GM21619 (cell line): ENCODE measurements around the gene PRDM12.

Source experiments
- ATAC-seq: cut with Tn5 transposase; IDR thresholded peaks from one replicate; pipeline ENCODE4 v1.9.1; 2021; ENCODE audit not compliant: unreplicated experiment

Gene PRDM12

DNA sequence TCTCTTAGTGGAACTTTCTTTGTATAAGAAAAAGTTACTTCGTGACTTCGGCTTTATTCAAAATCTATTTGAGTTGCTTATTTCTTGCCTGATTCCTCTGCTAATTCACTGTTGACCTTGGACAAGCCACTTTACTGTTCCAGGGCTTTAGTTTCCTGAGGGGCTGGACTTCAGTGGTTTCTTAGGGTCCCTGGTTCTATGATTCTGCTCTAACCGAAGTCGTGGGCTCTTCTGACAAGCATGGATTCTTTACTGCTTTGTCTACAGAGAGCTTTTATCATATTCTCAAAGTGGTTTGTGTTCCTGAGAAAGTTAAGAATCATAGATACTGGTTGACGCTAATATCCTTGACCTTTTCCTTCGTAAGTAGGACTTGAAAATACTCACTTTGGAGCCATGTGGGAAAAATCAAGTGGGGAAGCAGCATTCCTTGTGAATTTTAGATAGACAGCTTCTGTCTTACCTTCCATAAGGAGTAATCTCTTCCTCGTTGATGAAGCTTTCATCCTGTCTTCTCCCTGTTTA lies 50.3 kb downstream of the PRDM12 start:
- ATAC-seq, result no peak

DNA sequence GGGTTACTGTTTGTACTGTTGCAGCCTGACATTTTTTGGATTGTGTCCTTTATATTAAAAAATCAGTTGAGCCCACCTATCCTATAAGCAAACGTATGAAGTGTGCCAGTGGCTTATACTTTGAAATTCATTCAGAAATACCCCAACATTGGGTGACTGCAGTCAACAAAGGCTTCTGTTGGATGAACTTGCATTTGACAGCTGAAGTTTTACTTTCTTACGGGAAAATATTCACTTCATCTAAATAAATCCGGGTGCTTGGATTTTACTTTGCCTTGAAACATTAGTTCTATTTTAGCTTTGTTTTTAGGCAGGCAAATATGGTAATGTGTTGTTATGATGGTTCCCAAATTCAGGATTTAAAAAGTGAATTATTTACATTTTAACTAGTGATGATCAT lies 50.9 kb downstream of the PRDM12 start:
- no peak for ATAC-seq

DNA sequence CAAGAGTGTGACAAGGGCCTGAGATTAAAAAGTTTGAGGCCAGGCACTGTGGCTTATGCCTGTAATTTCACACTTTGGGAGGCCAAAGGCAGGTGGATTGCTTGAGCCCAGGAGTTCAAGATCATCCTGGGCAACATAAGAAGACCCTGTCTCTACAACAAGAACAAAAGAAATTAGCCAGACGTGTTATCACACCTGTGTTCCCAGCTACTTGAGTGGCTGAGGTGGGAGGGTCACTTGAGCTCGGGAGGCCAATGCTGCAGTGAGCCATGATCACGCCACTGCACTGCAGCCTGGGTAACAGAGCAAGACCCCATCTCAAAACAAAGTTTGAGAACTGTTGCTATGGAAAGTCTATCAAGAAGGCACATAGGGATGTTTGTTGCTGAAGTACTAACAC lies 54.2 kb downstream of the PRDM12 start:
- no peak for ATAC-seq

DNA sequence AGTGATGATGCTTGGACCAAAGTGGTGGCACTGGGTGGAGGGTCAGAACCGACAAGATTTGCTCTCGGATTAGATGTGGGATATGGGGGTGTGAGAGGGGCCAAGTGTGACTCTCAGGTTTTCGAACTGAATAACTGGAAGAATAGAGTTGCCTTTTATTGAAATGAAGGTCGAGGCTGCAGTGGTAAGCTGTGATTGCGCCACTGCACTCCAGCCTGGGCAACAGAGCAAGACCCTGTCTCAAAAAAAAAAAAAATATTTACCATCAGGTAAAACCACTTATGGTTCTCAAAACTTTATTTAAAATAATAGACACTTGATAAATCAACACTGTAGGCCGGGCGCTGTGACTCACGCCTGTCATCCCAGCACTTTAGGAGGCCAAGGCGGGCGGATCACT lies 56.4 kb downstream of the PRDM12 start:
- no peak for ATAC-seq

DNA sequence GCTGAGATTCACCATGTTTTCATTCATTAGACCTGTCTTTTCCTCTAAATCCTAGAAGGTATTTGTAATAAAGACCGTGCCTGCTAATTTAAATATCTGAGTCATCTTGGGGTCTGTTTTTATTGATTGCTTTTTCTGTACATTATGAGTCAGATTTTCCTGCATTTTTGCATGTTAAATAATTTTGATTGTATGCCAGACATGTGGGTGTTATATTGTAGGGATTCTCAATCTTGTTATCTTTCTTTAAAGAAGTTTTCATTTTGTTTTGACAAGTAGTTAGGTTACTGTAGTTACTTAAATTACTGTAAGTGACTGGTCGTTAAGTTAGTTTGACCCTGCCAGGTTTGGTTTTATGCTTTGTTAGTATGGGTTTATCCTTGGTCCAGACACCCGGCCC lies 64.3 kb downstream of the PRDM12 start:
- no peak for ATAC-seq

DNA sequence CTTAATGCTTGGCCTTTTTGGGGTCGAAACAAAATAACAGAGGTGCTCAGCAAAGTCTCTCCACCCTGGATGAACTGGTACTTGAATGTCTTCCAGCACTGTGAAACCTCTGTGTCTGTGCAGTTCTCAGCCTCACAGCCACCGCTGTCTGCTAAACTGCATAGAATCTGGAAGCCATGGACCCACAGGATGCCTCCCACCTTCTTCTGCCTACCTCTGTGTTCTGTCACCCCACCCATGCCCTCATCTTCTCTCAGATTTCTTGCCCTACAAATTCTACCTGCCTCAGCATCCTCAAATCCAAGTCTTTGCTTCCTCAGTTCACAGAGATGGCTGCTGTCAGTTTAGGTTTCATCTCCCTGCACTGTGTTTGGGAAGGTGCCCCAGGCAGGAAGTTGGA lies 64.8 kb downstream of the PRDM12 start:
- no peak for ATAC-seq

DNA sequence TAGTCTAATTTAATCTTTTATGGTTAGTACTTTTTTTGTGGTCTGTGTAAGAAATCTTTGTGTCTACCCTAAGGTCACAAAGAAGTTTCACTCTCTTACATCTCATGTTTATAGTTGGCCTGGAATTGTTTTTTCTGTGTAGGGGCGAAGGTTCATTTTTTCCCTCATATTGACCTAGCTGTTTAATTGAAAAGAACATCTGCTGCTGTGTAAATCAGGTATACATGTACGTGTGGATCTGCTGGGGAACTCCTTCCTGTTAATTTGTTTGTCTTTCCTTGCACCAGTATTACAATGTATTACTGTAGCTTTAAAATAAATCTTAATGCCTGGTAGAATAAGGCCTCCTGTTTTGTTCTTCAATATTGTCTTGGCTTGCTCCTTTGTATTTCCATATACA lies 67.0 kb downstream of the PRDM12 start:
- no peak for ATAC-seq

DNA sequence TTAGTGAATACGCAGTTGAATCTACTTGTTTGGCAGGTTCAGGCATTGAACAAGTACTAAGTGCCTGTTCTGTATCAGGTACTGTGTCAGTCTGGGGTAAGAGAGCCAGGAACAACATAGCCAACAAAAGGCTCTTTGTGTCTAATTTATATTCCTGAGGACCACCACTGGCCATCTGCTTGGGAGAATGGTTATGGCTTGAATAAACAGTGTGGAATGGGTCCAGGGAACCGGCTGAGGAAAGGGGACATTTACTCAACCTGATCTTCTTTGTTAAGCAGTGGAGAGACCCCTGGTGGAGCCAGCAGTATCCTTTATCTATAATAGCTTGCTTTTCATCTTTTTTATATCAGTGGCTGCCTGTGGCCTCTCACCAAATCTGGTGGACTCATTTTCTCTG lies 67.7 kb downstream of the PRDM12 start:
- no peak for ATAC-seq
